Natural killer cell (primary cell): ENCODE data around the gene MEGF6. TPM values are rescaled to one million over a fixed set of nuclear protein-coding genes. Genes with fewer than 3 reads are reported as not detected.

ENCODE experiments used
- ATAC-seq, 3 donors: fragments of 150-1000 bp in 2 of 3; fragments of 200-7000 bp in 1 of 3; cut with Tn5 transposase; 1 replicate in 1 of 3; 2 replicates in 2 of 3; pipeline ENCODE4 v1.10.0; 2021; ENCODE audit warnings: mild to moderate bottlenecking in 2 of 3, moderate library complexity in 2 of 3
- DNase-seq, 2 donors: peaks; one replicate each; pipeline versions ENCODE4 v3.0.0 to v3.0.0-alpha.2; 2013 to 2021; ENCODE audit warnings: mixed read lengths in 1 of 2
- H3K27ac ChIP-seq: one replicate; pipeline ENCODE4 v1.5.1; 2013; ENCODE audit warnings: mild to moderate bottlenecking, low read length
- H3K27me3 ChIP-seq: one replicate; pipeline ENCODE4 v1.6.1; 2013; ENCODE audit warnings: low read length; ENCODE audit not compliant: control insufficient read depth, insufficient read depth
- H3K36me3 ChIP-seq: one replicate; pipeline ENCODE4 v1.6.1; 2013; ENCODE audit warnings: low read length; ENCODE audit not compliant: control insufficient read depth, insufficient read depth
- H3K4me1 ChIP-seq: one replicate; pipeline ENCODE4 v1.6.1; 2013; ENCODE audit warnings: low read length; ENCODE audit not compliant: control insufficient read depth, insufficient read depth
- H3K4me3 ChIP-seq: one replicate; pipeline ENCODE4 v1.5.1; 2013; ENCODE audit warnings: low read length
- H3K9me3 ChIP-seq: one replicate; pipeline ENCODE4 v1.6.1; 2013; ENCODE audit warnings: low read length; ENCODE audit not compliant: control insufficient read depth, insufficient read depth
- H3K27ac Mint-ChIP-seq, 2 donors: one replicate each; pipeline ENCODE4 v1.8.0; 2022; ENCODE audit warnings: mild to moderate bottlenecking in 2 of 2, mixed read lengths in 2 of 2, moderate library complexity in 1 of 2
- H3K27me3 Mint-ChIP-seq, 2 donors: one replicate each; pipeline ENCODE4 v1.8.0; 2022; ENCODE audit warnings: low read depth in 2 of 2, mixed read lengths in 2 of 2
- H3K36me3 Mint-ChIP-seq: one replicate; pipeline ENCODE4 v1.8.0; 2022; ENCODE audit warnings: mixed read lengths
- H3K4me1 Mint-ChIP-seq, 2 donors: one replicate each; pipeline ENCODE4 v1.8.0; 2022; ENCODE audit warnings: mixed read lengths in 2 of 2
- H3K4me3 Mint-ChIP-seq: one replicate; pipeline ENCODE4 v1.8.0; 2022; ENCODE audit warnings: mild to moderate bottlenecking, moderate library complexity, mixed read lengths
- H3K9me3 Mint-ChIP-seq, 2 donors: one replicate each; pipeline ENCODE4 v1.8.0; 2022; ENCODE audit warnings: mixed read lengths in 2 of 2
- WGBS: methylation state at CpG from one replicate; pipeline ENCODE4 v1.1.7; 2013; ENCODE audit warnings: missing lambda C conversion rate; ENCODE audit not compliant: insufficient coverage; 5-methylcytosine and 5-hydroxymethylcytosine counted together
- intact Hi-C: fragments of 100-400 bp; cut with micrococcal nuclease; formaldehyde crosslinking; loops from one replicate; pipeline ENCODE4 v1.14.2; 2022
- total RNA-seq, 4 donors: library from RNA; stranded (reverse); fragments of 120-200 nt in 1 of 4; gene quantifications; one replicate each; pipeline versions ENCODE4 v1.2.3 to v1.2.4, GENCODE V29; 2013 to 2022
- TF ChIP-seq, protein P1 (sequence below): fragments of 200-600 bp; IDR thresholded peaks from one replicate; pipeline ENCODE4 v1.8.0; 2022; ENCODE audit warnings: antibody characterized with exemption

The MEGF6 gene
- total RNA-seq, 3 donors from 2014 or later (not counting 1 experiment from before 2014, with no cell fraction given) = 3.1 to 15.6 (median 5.1) TPM

DNA sequence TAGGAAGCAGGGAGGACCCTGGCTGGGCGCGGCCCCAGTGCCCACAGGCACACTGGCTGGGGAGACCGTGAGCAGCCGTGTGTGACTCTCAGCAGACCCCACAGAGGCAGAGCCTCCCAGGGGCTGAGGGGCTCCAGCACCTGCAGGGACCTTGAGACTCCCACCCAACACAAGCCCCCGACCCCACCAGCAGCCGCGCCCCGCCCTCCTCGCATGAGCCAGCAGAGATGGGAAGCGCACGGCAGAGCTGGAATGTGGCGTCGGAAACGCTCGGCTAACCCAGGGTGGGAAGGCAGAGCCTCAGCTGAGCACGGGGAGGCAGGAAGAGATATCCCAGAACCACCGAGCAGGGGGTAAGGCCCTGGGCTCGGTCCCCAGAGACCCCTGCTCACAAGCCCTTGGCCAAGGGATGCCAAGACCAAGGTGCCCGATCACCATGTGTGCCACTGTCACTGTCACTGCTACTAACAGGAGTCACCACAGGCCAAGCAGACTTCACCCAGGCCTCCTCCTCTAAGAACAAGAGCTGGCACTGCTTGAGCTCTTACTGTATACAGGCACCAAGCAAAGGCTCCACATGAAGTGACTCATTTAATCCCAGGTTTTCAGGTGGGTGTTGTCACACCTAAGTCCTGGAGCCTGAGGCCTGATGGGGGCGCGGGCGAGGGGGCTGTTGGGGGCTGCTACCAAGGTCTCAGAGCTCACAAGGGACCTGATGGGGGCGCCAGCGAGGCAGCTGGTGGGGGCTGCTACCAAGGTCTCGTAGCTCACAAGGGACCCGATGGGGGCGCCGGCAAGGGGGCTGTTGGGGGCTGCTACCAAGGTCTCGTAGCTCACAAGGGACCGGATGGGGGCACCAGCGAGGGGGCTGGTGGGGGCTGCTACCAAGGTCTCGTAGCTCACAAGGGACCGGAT, 20.1 kb downstream of the MEGF6 start:
- intact Hi-C loops = no loop called here
- H3K4me1 ChIP-seq = no peaks in the 10 kb centered on the region
- H3K27ac ChIP-seq = no peak overlapping the region
- no peaks in the 10 kb centered on the region for H3K36me3 Mint-ChIP-seq
- H3K27me3 ChIP-seq = no peaks in the 10 kb centered on the region
- H3K4me3 Mint-ChIP-seq = no peak overlapping the region
- DNase-seq (no peak), ATAC-seq (no peak)
- H3K36me3 ChIP-seq = no peaks in the 10 kb centered on the region
- H3K4me3 ChIP-seq = no peak overlapping the region
- no peaks in the 10 kb centered on the region for H3K9me3 ChIP-seq
- no peaks in the 10 kb centered on the region for H3K27me3 Mint-ChIP-seq
- H3K9me3 Mint-ChIP-seq = no peaks in the 10 kb centered on the region
- H3K27ac Mint-ChIP-seq = no peak overlapping the region
- peaks cover 0 to 25% of the 10 kb centered on the region in 2 donors for H3K4me1 Mint-ChIP-seq
- WGBS = 94% methylated on average over 31 of the region's 33 CpGs
- TF ChIP-seq, protein P1, sequence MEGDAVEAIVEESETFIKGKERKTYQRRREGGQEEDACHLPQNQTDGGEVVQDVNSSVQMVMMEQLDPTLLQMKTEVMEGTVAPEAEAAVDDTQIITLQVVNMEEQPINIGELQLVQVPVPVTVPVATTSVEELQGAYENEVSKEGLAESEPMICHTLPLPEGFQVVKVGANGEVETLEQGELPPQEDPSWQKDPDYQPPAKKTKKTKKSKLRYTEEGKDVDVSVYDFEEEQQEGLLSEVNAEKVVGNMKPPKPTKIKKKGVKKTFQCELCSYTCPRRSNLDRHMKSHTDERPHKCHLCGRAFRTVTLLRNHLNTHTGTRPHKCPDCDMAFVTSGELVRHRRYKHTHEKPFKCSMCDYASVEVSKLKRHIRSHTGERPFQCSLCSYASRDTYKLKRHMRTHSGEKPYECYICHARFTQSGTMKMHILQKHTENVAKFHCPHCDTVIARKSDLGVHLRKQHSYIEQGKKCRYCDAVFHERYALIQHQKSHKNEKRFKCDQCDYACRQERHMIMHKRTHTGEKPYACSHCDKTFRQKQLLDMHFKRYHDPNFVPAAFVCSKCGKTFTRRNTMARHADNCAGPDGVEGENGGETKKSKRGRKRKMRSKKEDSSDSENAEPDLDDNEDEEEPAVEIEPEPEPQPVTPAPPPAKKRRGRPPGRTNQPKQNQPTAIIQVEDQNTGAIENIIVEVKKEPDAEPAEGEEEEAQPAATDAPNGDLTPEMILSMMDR = no peak

DNA sequence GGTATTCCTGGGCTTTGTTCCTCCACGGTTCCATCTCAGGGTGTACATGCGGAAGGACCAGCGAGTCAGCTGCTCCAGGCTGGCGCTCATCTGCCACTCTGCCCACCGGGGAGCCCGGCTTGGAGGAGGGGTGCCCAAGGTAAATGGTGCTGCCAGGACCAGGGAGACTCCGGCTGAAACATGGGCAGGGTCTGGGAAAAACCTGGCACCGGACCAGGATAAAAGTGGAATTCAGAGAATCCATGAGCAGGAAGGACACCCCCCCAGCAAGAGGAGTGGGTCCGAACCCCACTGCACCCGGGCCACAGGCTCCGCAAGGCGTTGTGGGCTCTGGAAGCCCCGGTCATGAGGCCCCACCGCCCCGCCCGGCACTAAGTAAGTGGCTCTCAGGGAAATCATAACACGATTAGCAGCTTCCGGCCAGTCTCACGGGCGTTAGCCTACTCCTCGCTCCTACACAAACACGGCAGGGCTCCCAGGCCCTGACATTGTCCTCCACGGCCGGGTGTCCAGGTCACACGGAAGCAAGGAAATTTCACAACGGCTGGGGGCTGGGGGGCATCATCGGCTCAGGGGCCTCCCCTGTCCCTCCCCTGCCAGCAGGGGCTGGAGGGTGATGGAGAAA, 21.1 kb downstream of the MEGF6 start:
- no peak overlapping the region for H3K27ac Mint-ChIP-seq

DNA sequence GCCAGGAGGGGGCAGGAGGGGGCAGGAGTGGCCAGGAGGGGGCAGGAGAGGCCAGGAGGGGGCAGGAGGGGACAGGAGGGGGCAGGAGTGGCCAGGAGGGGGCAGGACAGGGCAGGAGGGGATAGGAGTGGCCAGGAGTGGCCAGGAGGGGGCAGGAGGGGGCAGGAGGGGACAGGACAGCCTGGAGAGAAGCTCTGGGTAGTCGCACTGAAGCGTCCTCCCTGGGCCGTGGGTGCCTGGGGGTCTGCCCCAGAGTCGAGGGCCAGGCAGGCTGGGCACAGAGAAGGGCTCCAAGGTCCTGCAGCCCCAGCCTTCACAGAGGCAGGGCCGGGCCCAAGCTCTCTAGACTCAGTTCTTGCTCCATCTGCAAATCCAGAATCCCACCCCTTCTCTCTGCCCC, 22.9 kb downstream of the MEGF6 start:
- H3K9me3 Mint-ChIP-seq = no peaks in the 10 kb centered on the region
- H3K4me3 Mint-ChIP-seq = no peak overlapping the region
- peaks cover 0 to 14% of the 10 kb centered on the region in 2 donors for H3K4me1 Mint-ChIP-seq
- H3K27ac Mint-ChIP-seq = peak overlapping the region in 1 of 2 donors; percentile 69
- ATAC-seq = peak in 1 of 3 donors; percentile 44
- Histone ChIP-seq H3K36me3 (no peaks in the 10 kb centered on the region), H3K27ac (no peak overlapping the region), H3K4me1 (no peaks in the 10 kb centered on the region), H3K9me3 (no peaks in the 10 kb centered on the region), H3K27me3 (no peaks in the 10 kb centered on the region), H3K4me3 (no peak overlapping the region)
- intact Hi-C loops = loop anchor here (1.0 kb wide), 1 partner anchor 31 kb away; no protein-coding TSS in a partner anchor
- DNase-seq = no peak
- no peaks in the 10 kb centered on the region for H3K27me3 Mint-ChIP-seq
- WGBS = 88% methylated on average over 5 of the region's 5 CpGs
- H3K36me3 Mint-ChIP-seq = no peaks in the 10 kb centered on the region
- TF ChIP-seq, protein P1 = no peak

More for the DNA sequence above, 21.1 kb downstream of the MEGF6 start:
- Mint-ChIP-seq H3K9me3 (no peaks in the 10 kb centered on the region), H3K27me3 (no peaks in the 10 kb centered on the region), H3K4me3 (no peak overlapping the region), H3K4me1 (peaks cover 0 to 19% of the 10 kb centered on the region in 2 donors), H3K36me3 (no peaks in the 10 kb centered on the region)
- intact Hi-C loops = no loop called here
- Histone ChIP-seq H3K4me1 (no peaks in the 10 kb centered on the region), H3K27me3 (no peaks in the 10 kb centered on the region), H3K36me3 (no peaks in the 10 kb centered on the region), H3K4me3 (no peak overlapping the region), H3K9me3 (no peaks in the 10 kb centered on the region), H3K27ac (no peak overlapping the region)
- ATAC-seq = no peak
- 89% methylated on average over 27 of the region's 27 CpGs for WGBS
- TF ChIP-seq, protein P1 = no peak
- DNase-seq = no peak
